ENCODE measurements around the gene MAST2. TPM values are rescaled to one million over a fixed set of nuclear protein-coding genes. Genes with fewer than 3 reads are reported as not detected.

The MAST2 gene
- total and polyA plus RNA-seq, 2 donors (not counting 3 experiments of a cell fraction or from before 2014, with no cell fraction given) = 25.0 to 41.2 TPM

- Histone ChIP-seq H3K9ac (replicated peaks; ENCODE audit: extremely low read depth, insufficient read depth, low read length) (no peak overlapping the region), H4K20me1 (replicated peaks; ENCODE audit: control insufficient read depth, extremely low read depth, insufficient read depth, low read length) (no peaks in the 10 kb centered on the region), H3K9me1 (replicated peaks; ENCODE audit: control insufficient read depth, extremely low read depth, insufficient read depth, low read length) (no peaks in the 10 kb centered on the region), H3K4me1 (ENCODE audit: control insufficient read depth, extremely low read depth, insufficient read depth, low read length) (peaks cover 2% of the 10 kb centered on the region), H3K27me3 (ENCODE audit: control insufficient read depth in 2 of 2, insufficient read depth in 2 of 2, low read length in 2 of 2) (no peaks in the 10 kb centered on the region), H3K9me3 (replicated peaks; ENCODE audit: control insufficient read depth, insufficient read depth, low read length) (no peaks in the 10 kb centered on the region), H3K4me2 (ENCODE audit: insufficient read depth, low read length) (no peak overlapping the region), H3K79me2 (ENCODE audit: control insufficient read depth, insufficient read depth, low read length) (peaks cover 11% of the 10 kb centered on the region), H3K4me3 (replicated peaks in 1 of 3; ENCODE audit: insufficient read depth in 1 of 3, low read depth in 1 of 3, low read length in 3 of 3) (no peak overlapping the region), H3K36me3 (ENCODE audit: control insufficient read depth in 2 of 2, extremely low read depth in 1 of 2, insufficient read depth in 2 of 2, low read length in 2 of 2) (no peaks in the 10 kb centered on the region), H2AFZ (ENCODE audit: low read depth, low read length) (no peak overlapping the region), H3K27ac (ENCODE audit: insufficient read depth, low read depth, low read length) (no peak overlapping the region)
- dilution Hi-C loops (cut with MboI; ENCODE audit: extremely low pct_ligation_motif_present, low sequenced_read_pairs) (no loop called here), intact Hi-C loops (cut with micrococcal nuclease) (no loop called here)
- ChIA-PET POLR2A (no interaction called here), CTCF (interaction anchor here (0.6 to 1.8 kb wide), 8 partner anchors 16 to 259 kb away, joined by 3 to 8 read pairs (median 3); partner anchors contain the start of genes NASP and TMEM69)
- FAIRE-seq (no peak), DNase-seq (ENCODE audit: low read depth, low spot score) (no peak)
- TF ChIP-seq POLR2AphosphoS5 (IDR thresholded peaks at IDR 0.05; ENCODE audit: insufficient read depth, low read depth, low read length) (no peak), MYC (IDR thresholded peaks at IDR 0.05; ENCODE audit: low read depth, low read length) (no peak), FOS (IDR thresholded peaks at IDR 0.05; ENCODE audit: borderline replicate concordance, insufficient read depth, low read length) (no peak), GATA2 (IDR thresholded peaks at IDR 0.05; ENCODE audit: insufficient read depth, insufficient read length, low read depth, low read length) (no peak), EZH2 (IDR thresholded peaks at IDR 0.05; ENCODE audit: borderline replicate concordance, low read depth, low read length, severe bottlenecking) (no peak), POLR2A (IDR thresholded peaks at IDR 0.05; ENCODE audit: low read depth, low read length) (no peak), MAX (IDR thresholded peaks at IDR 0.05; ENCODE audit: insufficient read depth, insufficient read length) (no peak), JUN (IDR thresholded peaks at IDR 0.05; ENCODE audit: borderline replicate concordance, insufficient read depth, insufficient read length, low read depth) (no peak)
- no TSS peak for BruUV-seq (replicated peaks)
These were observed 39.4 kb downstream of the MAST2 start for GRCh38 chr1:45842786-45843185.

- intact Hi-C loops (cut with micrococcal nuclease) (no loop called here), dilution Hi-C loops (cut with MboI; ENCODE audit: extremely low pct_ligation_motif_present, low sequenced_read_pairs) (no loop called here)
- peak; percentile 24 for FAIRE-seq
- Histone ChIP-seq H3K4me2 (ENCODE audit: insufficient read depth, low read length) (no peak overlapping the region), H3K79me2 (ENCODE audit: control insufficient read depth, insufficient read depth, low read length) (peaks cover 13% of the 10 kb centered on the region), H3K9ac (replicated peaks; ENCODE audit: extremely low read depth, insufficient read depth, low read length) (no peak overlapping the region), H3K27ac (ENCODE audit: insufficient read depth, low read depth, low read length) (no peak overlapping the region), H3K4me1 (ENCODE audit: control insufficient read depth, extremely low read depth, insufficient read depth, low read length) (peaks cover 2% of the 10 kb centered on the region), H3K27me3 (ENCODE audit: control insufficient read depth in 2 of 2, insufficient read depth in 2 of 2, low read length in 2 of 2) (no peaks in the 10 kb centered on the region), H3K4me3 (replicated peaks in 1 of 3; ENCODE audit: insufficient read depth in 1 of 3, low read depth in 1 of 3, low read length in 3 of 3) (no peak overlapping the region), H3K9me3 (replicated peaks; ENCODE audit: control insufficient read depth, insufficient read depth, low read length) (no peaks in the 10 kb centered on the region), H3K9me1 (replicated peaks; ENCODE audit: control insufficient read depth, extremely low read depth, insufficient read depth, low read length) (no peaks in the 10 kb centered on the region), H2AFZ (ENCODE audit: low read depth, low read length) (no peak overlapping the region), H4K20me1 (replicated peaks; ENCODE audit: control insufficient read depth, extremely low read depth, insufficient read depth, low read length) (no peaks in the 10 kb centered on the region), H3K36me3 (ENCODE audit: control insufficient read depth in 2 of 2, extremely low read depth in 1 of 2, insufficient read depth in 2 of 2, low read length in 2 of 2) (no peaks in the 10 kb centered on the region)
- peak; percentile 54 for DNase-seq (ENCODE audit: low read depth, low spot score)
- ChIA-PET CTCF (interaction anchor here (0.5 to 1.8 kb wide), 10 partner anchors 22 to 260 kb away, joined by 3 to 8 read pairs (median 3); partner anchors contain the start of genes NASP and TMEM69), POLR2A (no interaction called here)
- no TSS peak for BruUV-seq (replicated peaks)
- TF ChIP-seq GATA2 (IDR thresholded peaks at IDR 0.05; ENCODE audit: insufficient read depth, insufficient read length, low read depth, low read length) (no peak), POLR2A (IDR thresholded peaks at IDR 0.05; ENCODE audit: low read depth, low read length) (no peak), MAX (IDR thresholded peaks at IDR 0.05; ENCODE audit: insufficient read depth, insufficient read length) (no peak), EZH2 (IDR thresholded peaks at IDR 0.05; ENCODE audit: borderline replicate concordance, low read depth, low read length, severe bottlenecking) (no peak), POLR2AphosphoS5 (IDR thresholded peaks at IDR 0.05; ENCODE audit: insufficient read depth, low read depth, low read length) (no peak), MYC (IDR thresholded peaks at IDR 0.05; ENCODE audit: low read depth, low read length) (no peak), FOS (IDR thresholded peaks at IDR 0.05; ENCODE audit: borderline replicate concordance, insufficient read depth, low read length) (no peak), JUN (IDR thresholded peaks at IDR 0.05; ENCODE audit: borderline replicate concordance, insufficient read depth, insufficient read length, low read depth) (no peak), CTCF (IDR thresholded peaks at IDR 0.05; ENCODE audit: extremely low read depth in 1 of 2, insufficient read depth in 1 of 2, low read depth in 1 of 2, low read length in 2 of 2) (no peak)
These were observed 40.1 kb downstream of the MAST2 start for GRCh38 chr1:45843474-45843905.

Measured in endothelial cell of umbilical vein (primary cell).